ENCODE measurements around the gene LONP2.

DNA sequence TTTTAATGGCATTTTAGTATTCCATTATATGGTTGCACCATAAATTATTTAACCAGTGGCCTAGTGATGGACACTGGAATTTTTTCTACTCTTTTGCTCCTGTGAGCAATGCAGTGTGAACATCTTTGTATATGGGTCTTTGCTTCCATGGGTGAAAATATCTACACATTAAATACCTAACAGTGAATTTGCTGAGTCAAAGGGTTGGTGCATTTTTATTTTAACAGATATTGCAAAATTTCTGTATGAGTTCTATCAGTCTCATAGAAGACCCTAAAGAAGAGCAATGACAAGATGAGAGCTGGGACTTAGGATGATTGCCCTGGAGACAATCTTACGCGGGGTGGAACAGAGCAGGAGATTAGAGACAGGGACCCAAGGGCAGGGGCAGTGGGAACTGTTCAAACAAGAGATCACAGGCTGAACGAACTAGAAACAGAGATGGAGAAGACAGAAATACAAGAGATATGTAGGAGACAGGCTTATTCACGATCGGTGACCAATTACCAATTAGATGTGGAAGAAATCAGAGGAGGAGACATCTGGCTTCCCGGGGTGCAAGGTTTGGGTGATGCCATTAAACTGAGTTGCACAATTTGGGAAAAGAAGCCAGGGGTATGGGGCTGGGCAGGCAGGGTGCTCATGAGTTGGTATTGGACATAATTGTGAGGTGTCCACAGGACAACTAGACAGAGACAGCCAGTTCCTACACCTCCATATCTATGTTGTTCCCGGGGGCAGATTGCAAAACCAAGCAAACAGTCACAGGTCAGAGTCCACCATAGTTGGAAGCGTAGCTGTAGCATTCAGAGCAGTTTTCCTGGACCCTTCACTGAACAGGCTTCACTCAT lies 39.9 kb upstream of the LONP2 start:
- TF ChIP-seq, protein P1, sequence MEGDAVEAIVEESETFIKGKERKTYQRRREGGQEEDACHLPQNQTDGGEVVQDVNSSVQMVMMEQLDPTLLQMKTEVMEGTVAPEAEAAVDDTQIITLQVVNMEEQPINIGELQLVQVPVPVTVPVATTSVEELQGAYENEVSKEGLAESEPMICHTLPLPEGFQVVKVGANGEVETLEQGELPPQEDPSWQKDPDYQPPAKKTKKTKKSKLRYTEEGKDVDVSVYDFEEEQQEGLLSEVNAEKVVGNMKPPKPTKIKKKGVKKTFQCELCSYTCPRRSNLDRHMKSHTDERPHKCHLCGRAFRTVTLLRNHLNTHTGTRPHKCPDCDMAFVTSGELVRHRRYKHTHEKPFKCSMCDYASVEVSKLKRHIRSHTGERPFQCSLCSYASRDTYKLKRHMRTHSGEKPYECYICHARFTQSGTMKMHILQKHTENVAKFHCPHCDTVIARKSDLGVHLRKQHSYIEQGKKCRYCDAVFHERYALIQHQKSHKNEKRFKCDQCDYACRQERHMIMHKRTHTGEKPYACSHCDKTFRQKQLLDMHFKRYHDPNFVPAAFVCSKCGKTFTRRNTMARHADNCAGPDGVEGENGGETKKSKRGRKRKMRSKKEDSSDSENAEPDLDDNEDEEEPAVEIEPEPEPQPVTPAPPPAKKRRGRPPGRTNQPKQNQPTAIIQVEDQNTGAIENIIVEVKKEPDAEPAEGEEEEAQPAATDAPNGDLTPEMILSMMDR (conservative IDR thresholded peaks at IDR 0.05): no peak
- TF ChIP-seq ZFX (IDR thresholded peaks at IDR 0.05): no peak
